ENCODE results near the gene SLC9A9.
"Not testable (repeated sequence)": the region's sequence is repeated elsewhere in the genome, so short reads cannot be mapped to it uniquely, and the experiment has no call there.

The SLC9A9 gene

GRCh38 chr3:143535994-143536784 lies 312.1 kb downstream of the SLC9A9 start:
- DNase-seq, result no peak

GRCh38 chr3:143533391-143533790 lies 314.9 kb downstream of the SLC9A9 start:
- no peak for DNase-seq

GRCh38 chr3:143532091-143532490 lies 316.2 kb downstream of the SLC9A9 start:
- DNase-seq, result no peak

GRCh38 chr3:143531101-143531500 lies 317.2 kb downstream of the SLC9A9 start:
- DNase-seq, result no peak

- no peak for DNase-seq
Measured at GRCh38 chr3:143529798-143530197, 318.5 kb downstream of the SLC9A9 start.

GRCh38 chr3:143529018-143529478 lies 319.2 kb downstream of the SLC9A9 start:
- peak; percentile 1 for DNase-seq

- DNase-seq, result no peak
Measured at GRCh38 chr3:143526011-143526545, 322.2 kb downstream of the SLC9A9 start.

GRCh38 chr3:143525408-143525807 lies 322.9 kb downstream of the SLC9A9 start:
- DNase-seq, result no peak

- no peak for DNase-seq
Measured at GRCh38 chr3:143521803-143522202, 326.5 kb downstream of the SLC9A9 start.

- DNase-seq, result not testable (repeated sequence)
Measured at GRCh38 chr3:143517131-143517530, 331.1 kb downstream of the SLC9A9 start.

- DNase-seq, result no peak
Measured at GRCh38 chr3:143514874-143515273, 333.4 kb downstream of the SLC9A9 start.

GRCh38 chr3:143514109-143514508 lies 334.2 kb downstream of the SLC9A9 start:
- DNase-seq, result no peak

- no peak for DNase-seq
Measured at GRCh38 chr3:143511174-143511879, 336.9 kb downstream of the SLC9A9 start.

- no peak for DNase-seq
Measured at GRCh38 chr3:143510601-143511000, 337.7 kb downstream of the SLC9A9 start.

- no peak for DNase-seq
Measured at GRCh38 chr3:143507735-143508580, 340.3 kb downstream of the SLC9A9 start.

GRCh38 chr3:143506190-143506589 lies 342.1 kb downstream of the SLC9A9 start:
- DNase-seq, result no peak

- DNase-seq, result no peak
Measured at GRCh38 chr3:143503325-143503885, 344.9 kb downstream of the SLC9A9 start.

- DNase-seq, result no peak
Measured at GRCh38 chr3:143502081-143502480, 346.2 kb downstream of the SLC9A9 start.

- no peak for DNase-seq
Measured at GRCh38 chr3:143497382-143497781, 350.9 kb downstream of the SLC9A9 start.

GRCh38 chr3:143496191-143496590 lies 352.1 kb downstream of the SLC9A9 start:
- DNase-seq, result no peak

GRCh38 chr3:143495527-143495926 lies 352.7 kb downstream of the SLC9A9 start:
- no peak for DNase-seq

GRCh38 chr3:143486611-143487010 lies 361.7 kb downstream of the SLC9A9 start:
- DNase-seq, result no peak

All from effector CD8-positive, alpha-beta T cell (primary cell).